ENCODE data around the gene MBP. TPM values are rescaled to one million over a fixed set of nuclear protein-coding genes. Genes with fewer than 3 reads are reported as not detected.

MBP gene
- total and polyA plus RNA-seq, 2 donors (not counting 3 experiments of a cell fraction or from before 2014, with no cell fraction given) = 1.7 to 2.3 TPM

- no peaks in the 10 kb centered on the region for H3K36me3 ChIP-seq (ENCODE audit: control insufficient read depth in 2 of 2, extremely low read depth in 1 of 2, insufficient read depth in 2 of 2, low read length in 2 of 2)
- intact Hi-C loops (cut with micrococcal nuclease) = no loop called here
- no peak overlapping the region for H2AFZ ChIP-seq (ENCODE audit: low read depth, low read length)
- no peaks in the 10 kb centered on the region for H4K20me1 ChIP-seq (replicated peaks; ENCODE audit: control insufficient read depth, extremely low read depth, insufficient read depth, low read length)
- no peaks in the 10 kb centered on the region for H3K27me3 ChIP-seq (ENCODE audit: control insufficient read depth in 2 of 2, insufficient read depth in 2 of 2, low read length in 2 of 2)
- dilution Hi-C loops (cut with MboI; ENCODE audit: extremely low pct_ligation_motif_present, low sequenced_read_pairs) = no loop called here
- FAIRE-seq (no peak), DNase-seq (ENCODE audit: low read depth, low spot score) (no peak)
- H3K4me1 ChIP-seq (ENCODE audit: control insufficient read depth, extremely low read depth, insufficient read depth, low read length) = no peaks in the 10 kb centered on the region
- POLR2A ChIA-PET = no interaction called here
- no peak overlapping the region for H3K27ac ChIP-seq (ENCODE audit: insufficient read depth, low read depth, low read length)
- H3K9me1 ChIP-seq (replicated peaks; ENCODE audit: control insufficient read depth, extremely low read depth, insufficient read depth, low read length) = no peaks in the 10 kb centered on the region
- CTCF ChIA-PET = interaction anchor here (1.1 to 1.2 kb wide), 2 partner anchors 56 to 175 kb away, joined by 3 read pairs; no protein-coding TSS in a partner anchor
- H3K79me2 ChIP-seq (ENCODE audit: control insufficient read depth, insufficient read depth, low read length) = no peaks in the 10 kb centered on the region
- H3K9me3 ChIP-seq (replicated peaks; ENCODE audit: control insufficient read depth, insufficient read depth, low read length) = no peaks in the 10 kb centered on the region
- H3K9ac ChIP-seq (replicated peaks; ENCODE audit: extremely low read depth, insufficient read depth, low read length) = no peak overlapping the region
- TF ChIP-seq EZH2 (IDR thresholded peaks at IDR 0.05; ENCODE audit: borderline replicate concordance, low read depth, low read length, severe bottlenecking) = no peak
- TF ChIP-seq GATA2 (IDR thresholded peaks at IDR 0.05; ENCODE audit: insufficient read depth, insufficient read length, low read depth, low read length) = no peak
- TF ChIP-seq FOS (IDR thresholded peaks at IDR 0.05; ENCODE audit: borderline replicate concordance, insufficient read depth, low read length) = no peak
- no peak for TF ChIP-seq POLR2A (IDR thresholded peaks at IDR 0.05; ENCODE audit: low read depth, low read length)
- TF ChIP-seq, protein P1, sequence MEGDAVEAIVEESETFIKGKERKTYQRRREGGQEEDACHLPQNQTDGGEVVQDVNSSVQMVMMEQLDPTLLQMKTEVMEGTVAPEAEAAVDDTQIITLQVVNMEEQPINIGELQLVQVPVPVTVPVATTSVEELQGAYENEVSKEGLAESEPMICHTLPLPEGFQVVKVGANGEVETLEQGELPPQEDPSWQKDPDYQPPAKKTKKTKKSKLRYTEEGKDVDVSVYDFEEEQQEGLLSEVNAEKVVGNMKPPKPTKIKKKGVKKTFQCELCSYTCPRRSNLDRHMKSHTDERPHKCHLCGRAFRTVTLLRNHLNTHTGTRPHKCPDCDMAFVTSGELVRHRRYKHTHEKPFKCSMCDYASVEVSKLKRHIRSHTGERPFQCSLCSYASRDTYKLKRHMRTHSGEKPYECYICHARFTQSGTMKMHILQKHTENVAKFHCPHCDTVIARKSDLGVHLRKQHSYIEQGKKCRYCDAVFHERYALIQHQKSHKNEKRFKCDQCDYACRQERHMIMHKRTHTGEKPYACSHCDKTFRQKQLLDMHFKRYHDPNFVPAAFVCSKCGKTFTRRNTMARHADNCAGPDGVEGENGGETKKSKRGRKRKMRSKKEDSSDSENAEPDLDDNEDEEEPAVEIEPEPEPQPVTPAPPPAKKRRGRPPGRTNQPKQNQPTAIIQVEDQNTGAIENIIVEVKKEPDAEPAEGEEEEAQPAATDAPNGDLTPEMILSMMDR (IDR thresholded peaks at IDR 0.05; ENCODE audit: extremely low read depth in 1 of 2, insufficient read depth in 1 of 2, low read depth in 1 of 2, low read length in 2 of 2) = no peak
- no peak for TF ChIP-seq POLR2AphosphoS5 (IDR thresholded peaks at IDR 0.05; ENCODE audit: insufficient read depth, low read depth, low read length)
- TF ChIP-seq, protein P2, sequence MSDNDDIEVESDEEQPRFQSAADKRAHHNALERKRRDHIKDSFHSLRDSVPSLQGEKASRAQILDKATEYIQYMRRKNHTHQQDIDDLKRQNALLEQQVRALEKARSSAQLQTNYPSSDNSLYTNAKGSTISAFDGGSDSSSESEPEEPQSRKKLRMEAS (IDR thresholded peaks at IDR 0.05; ENCODE audit: insufficient read depth, insufficient read length) = no peak
- TF ChIP-seq JUN (IDR thresholded peaks at IDR 0.05; ENCODE audit: borderline replicate concordance, insufficient read depth, insufficient read length, low read depth) = no peak
- TF ChIP-seq MYC (IDR thresholded peaks at IDR 0.05; ENCODE audit: low read depth, low read length) = no peak
- H3K4me3 ChIP-seq (replicated peaks in 1 of 3; ENCODE audit: insufficient read depth in 1 of 3, low read depth in 1 of 3, low read length in 3 of 3) = no peak overlapping the region
- BruUV-seq (replicated peaks) = no TSS peak
- no peak overlapping the region for H3K4me2 ChIP-seq (ENCODE audit: insufficient read depth, low read length)
These were observed 154.0 kb downstream of the MBP start for GRCh38 chr18:76978616-76979015.

All from endothelial cell of umbilical vein (primary cell).